GM12878 (cell line): ENCODE results near the gene CYB5RL. TPM values are rescaled to one million over a fixed set of nuclear protein-coding genes. Genes with fewer than 3 reads are reported as not detected.

Experiments used
- CREM ChIP-seq: IDR thresholded peaks from 2 replicates; pipeline ENCODE4 v1.6.1; 2014; ENCODE audit warnings: antibody characterized with exemption, low read depth
- CTCF ChIP-seq, 3 experiments: IDR thresholded peaks in 2 of 3; conservative IDR thresholded peaks in 1 of 3; 2 replicates each; pipeline ENCODE4 v1.5.1; 2011; ENCODE audit warnings: low read depth in 3 of 3, low read length in 3 of 3, mild to moderate bottlenecking in 3 of 3, control low read depth in 2 of 3, moderate library complexity in 2 of 3, inconsistent platforms in 1 of 3, mixed read lengths in 1 of 3; ENCODE audit not compliant: control insufficient read depth in 2 of 3, insufficient read depth in 1 of 3; ENCODE audit errors: extremely low read depth in 1 of 3
- E2F8 ChIP-seq: fragments of 450-650 bp; IDR thresholded peaks from 2 replicates; pipeline ENCODE4 v1.6.1; 2018; ENCODE audit warnings: mild to moderate bottlenecking, low read depth, moderate library complexity; ENCODE audit not compliant: partially characterized antibody
- MLLT1 ChIP-seq: fragments of 450-650 bp; IDR thresholded peaks from 2 replicates; pipeline ENCODE4 v1.6.1; 2016; ENCODE audit warnings: mild to moderate bottlenecking
- PAX8 ChIP-seq: fragments of 450-650 bp; IDR thresholded peaks from 2 replicates; pipeline ENCODE4 v1.6.1; 2017; ENCODE audit warnings: mild to moderate bottlenecking, moderate library complexity
- RB1 ChIP-seq: fragments of 450-650 bp; formaldehyde crosslinking; IDR thresholded peaks from 2 replicates; pipeline ENCODE4 v1.6.1; 2017; ENCODE audit warnings: mild to moderate bottlenecking, borderline replicate concordance
- STAT1 ChIP-seq: fragments of 450-650 bp; conservative IDR thresholded peaks from 2 replicates; pipeline ENCODE4 v1.6.1; 2014; ENCODE audit warnings: antibody characterized with exemption, mild to moderate bottlenecking
- ZZZ3 ChIP-seq: IDR thresholded peaks from 2 replicates; pipeline ENCODE4 v1.6.1; 2011; ENCODE audit warnings: low read depth; ENCODE audit not compliant: control insufficient read depth, insufficient read length
- polyA plus RNA-seq, 11 experiments: library from polyadenylated mRNA; depleted of rRNA in 4 of 11; unstranded in 6 of 11; stranded (reverse) in 5 of 11; fragments of >200 nt; fragmentation: Nextera tagmentation in 4 of 11; fragmentation: Illumina TruSeq in 1 of 11; extraction: Ambion mirVana in 4 of 11; extraction: Trizol in 1 of 11; gene quantifications; 1 replicate in 1 of 11; 2 replicates in 10 of 11; pipeline versions ENCODE4 v1.2.1 to v1.2.3, GENCODE V29; 2011 to 2016; ENCODE audit warnings: inconsistent platforms in 2 of 11, missing spikeins in 2 of 11, low read depth in 1 of 11
- total RNA-seq, 4 experiments: library from RNA; depleted of rRNA in 3 of 4; stranded (reverse); fragments of >200 nt in 3 of 4; fragmentation: Illumina TruSeq in 1 of 4; extraction: Trizol in 1 of 4; gene quantifications; 2 replicates each; pipeline versions ENCODE4 v1.2.1 to v1.2.3, GENCODE V29; 2013 to 2021

CYB5RL gene
- total and polyA plus RNA-seq, 10 of the 15 experiments (the other 5 are each of a cell fraction or from before 2014, with no cell fraction given), result 3.1 to 8.7 (median 7.2) TPM

GRCh38 chr1:54243022-54243421, 43.2 kb upstream of the CYB5RL start (continued):
- TF ChIP-seq E2F8 (no peak), PAX8 (no peak), MLLT1 (no peak), ZZZ3 (no peak), RB1 (no peak), STAT1 (no peak), CREM (no peak), CTCF (IDR thresholded peaks at IDR 0.05 in 2 of 3, conservative IDR thresholded peaks at IDR 0.05 in 1 of 3; ENCODE audit: control insufficient read depth in 2 of 3, extremely low read depth in 1 of 3, insufficient read depth in 1 of 3, low read depth in 3 of 3, low read length in 3 of 3) (no peak)
